OCI-LY1 (cell line): Measurements from ENCODE around the gene BZW2.

Experiments used
- H2AFZ ChIP-seq: fragments of 200-600 bp; sonication (generic), shearing (Covaris generic); 2 replicates; pipeline ENCODE4 v1.6.0; 2014; ENCODE audit warnings: antibody characterized with exemption, mild to moderate bottlenecking, low read length
- H3F3A ChIP-seq: fragments of 200-600 bp; sonication (generic), shearing (Covaris generic); 2 replicates; pipeline ENCODE4 v1.6.0; 2014; ENCODE audit warnings: mild to moderate bottlenecking, antibody characterized with exemption, low read length, moderate library complexity; ENCODE audit not compliant: insufficient read depth
- H3K27ac ChIP-seq: fragments of 200-600 bp; sonication (generic); 2 replicates; pipeline ENCODE4 v1.5.1; 2014; ENCODE audit warnings: low read length, mixed run types, mild to moderate bottlenecking, low read depth; ENCODE audit not compliant: poor library complexity, severe bottlenecking
- H3K27me3 ChIP-seq: fragments of 200-600 bp; sonication (generic); 2 replicates; pipeline ENCODE4 v1.6.0; 2014; ENCODE audit warnings: antibody characterized with exemption, mild to moderate bottlenecking, low read length, moderate library complexity; ENCODE audit not compliant: insufficient read depth
- H3K36me3 ChIP-seq: fragments of 200-600 bp; sonication (generic); 2 replicates; pipeline ENCODE4 v1.6.1; 2014; ENCODE audit warnings: mild to moderate bottlenecking, antibody characterized with exemption, low read length, moderate library complexity, mixed read lengths; ENCODE audit not compliant: insufficient read depth
- H3K4me1 ChIP-seq: fragments of 200-600 bp; sonication (generic); 2 replicates; pipeline ENCODE4 v1.5.1; 2014; ENCODE audit warnings: mild to moderate bottlenecking, low read length, moderate library complexity; ENCODE audit not compliant: insufficient read depth, severe bottlenecking
- H3K4me2 ChIP-seq: fragments of 200-600 bp; sonication (generic), shearing (Covaris generic); 2 replicates; pipeline ENCODE4 v1.6.1; 2014; ENCODE audit warnings: low read length
- H3K4me3 ChIP-seq: fragments of 200-600 bp; sonication (generic); 2 replicates; pipeline ENCODE4 v1.5.1; 2014; ENCODE audit warnings: low read length, low read depth, mild to moderate bottlenecking, mixed read lengths; ENCODE audit not compliant: poor library complexity, severe bottlenecking
- H3K79me2 ChIP-seq: fragments of 200-600 bp; shearing (Covaris generic); 2 replicates; pipeline ENCODE4 v1.6.1; 2016; ENCODE audit warnings: mixed run types, low read length, mixed read lengths; ENCODE audit not compliant: insufficient read depth
- H3K9ac ChIP-seq: fragments of 200-600 bp; sonication (generic), shearing (Covaris generic); 2 replicates; pipeline ENCODE4 v1.6.1; 2014; ENCODE audit warnings: mild to moderate bottlenecking, low read length, mixed read lengths
- H3K9me2 ChIP-seq: fragments of 200-600 bp; sonication (generic), shearing (Covaris generic); 2 replicates; pipeline ENCODE4 v1.6.1; 2014; ENCODE audit warnings: low read depth, mild to moderate bottlenecking, low read length, mixed read lengths
- H3K9me3 ChIP-seq: fragments of 200-600 bp; shearing (Covaris generic); 2 replicates; pipeline ENCODE4 v1.6.1; 2014; ENCODE audit warnings: low read length, mixed read lengths
- H4K20me1 ChIP-seq: fragments of 200-600 bp; sonication (generic), shearing (Covaris generic); 2 replicates; pipeline ENCODE4 v1.6.0; 2016; ENCODE audit warnings: mild to moderate bottlenecking, low read length; ENCODE audit not compliant: insufficient read depth
- EZH2 ChIP-seq: fragments of 200-600 bp; sonication (generic), shearing (Covaris generic); IDR thresholded peaks from 2 replicates; pipeline ENCODE4 v1.8.0; 2017; ENCODE audit warnings: borderline replicate concordance, mixed run types, mild to moderate bottlenecking, antibody characterized with exemption, low read length, moderate library complexity, mixed read lengths
- TF ChIP-seq, protein P1 (sequence below): fragments of 200-600 bp; sonication (generic), shearing (Covaris generic); IDR thresholded peaks from 2 replicates; pipeline ENCODE4 v1.5.1; 2017; ENCODE audit warnings: mild to moderate bottlenecking, antibody characterized with exemption, low read length, moderate library complexity, mixed read lengths

The BZW2 gene

DNA sequence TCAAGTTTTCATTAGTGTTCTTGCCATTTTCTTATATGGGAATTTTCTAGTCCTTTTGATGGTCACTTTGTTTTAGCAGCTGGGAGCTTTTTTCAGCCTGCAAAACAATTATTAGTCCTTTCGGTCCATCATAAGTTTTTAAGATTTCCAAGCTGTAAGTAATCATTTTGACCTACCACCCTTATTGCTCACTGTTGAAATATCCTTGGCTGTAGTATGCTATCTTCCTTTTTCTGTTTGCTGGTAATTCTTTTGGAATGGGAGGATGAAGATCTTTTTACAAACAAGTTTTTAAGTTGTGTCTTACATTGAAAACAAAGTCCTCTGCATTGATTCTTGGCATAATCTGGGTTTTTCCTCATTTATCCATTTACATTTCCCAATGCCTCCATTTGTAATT is 24.0 kb downstream of the BZW2 start:
- H3K79me2 ChIP-seq: peaks cover 44% of the 10 kb centered on the region
- H3K9me3 ChIP-seq: no peaks in the 10 kb centered on the region; the same call in 1 of the 2 replicates
- H3K9ac ChIP-seq: no peak overlapping the region
- H3F3A ChIP-seq: no peaks in the 10 kb centered on the region
- no peaks in the 10 kb centered on the region for H4K20me1 ChIP-seq
- no peaks in the 10 kb centered on the region for H3K4me1 ChIP-seq
- H3K27me3 ChIP-seq: no peaks in the 10 kb centered on the region
- TF ChIP-seq EZH2: no peak
- TF ChIP-seq, protein P1, sequence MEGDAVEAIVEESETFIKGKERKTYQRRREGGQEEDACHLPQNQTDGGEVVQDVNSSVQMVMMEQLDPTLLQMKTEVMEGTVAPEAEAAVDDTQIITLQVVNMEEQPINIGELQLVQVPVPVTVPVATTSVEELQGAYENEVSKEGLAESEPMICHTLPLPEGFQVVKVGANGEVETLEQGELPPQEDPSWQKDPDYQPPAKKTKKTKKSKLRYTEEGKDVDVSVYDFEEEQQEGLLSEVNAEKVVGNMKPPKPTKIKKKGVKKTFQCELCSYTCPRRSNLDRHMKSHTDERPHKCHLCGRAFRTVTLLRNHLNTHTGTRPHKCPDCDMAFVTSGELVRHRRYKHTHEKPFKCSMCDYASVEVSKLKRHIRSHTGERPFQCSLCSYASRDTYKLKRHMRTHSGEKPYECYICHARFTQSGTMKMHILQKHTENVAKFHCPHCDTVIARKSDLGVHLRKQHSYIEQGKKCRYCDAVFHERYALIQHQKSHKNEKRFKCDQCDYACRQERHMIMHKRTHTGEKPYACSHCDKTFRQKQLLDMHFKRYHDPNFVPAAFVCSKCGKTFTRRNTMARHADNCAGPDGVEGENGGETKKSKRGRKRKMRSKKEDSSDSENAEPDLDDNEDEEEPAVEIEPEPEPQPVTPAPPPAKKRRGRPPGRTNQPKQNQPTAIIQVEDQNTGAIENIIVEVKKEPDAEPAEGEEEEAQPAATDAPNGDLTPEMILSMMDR: no peak
- no peak overlapping the region for H2AFZ ChIP-seq
- no peak overlapping the region for H3K27ac ChIP-seq
- H3K4me2 ChIP-seq: no peak overlapping the region
- no peak overlapping the region for H3K4me3 ChIP-seq
- H3K36me3 ChIP-seq: peaks cover 87% of the 10 kb centered on the region
- H3K9me2 ChIP-seq: no peaks in the 10 kb centered on the region

DNA sequence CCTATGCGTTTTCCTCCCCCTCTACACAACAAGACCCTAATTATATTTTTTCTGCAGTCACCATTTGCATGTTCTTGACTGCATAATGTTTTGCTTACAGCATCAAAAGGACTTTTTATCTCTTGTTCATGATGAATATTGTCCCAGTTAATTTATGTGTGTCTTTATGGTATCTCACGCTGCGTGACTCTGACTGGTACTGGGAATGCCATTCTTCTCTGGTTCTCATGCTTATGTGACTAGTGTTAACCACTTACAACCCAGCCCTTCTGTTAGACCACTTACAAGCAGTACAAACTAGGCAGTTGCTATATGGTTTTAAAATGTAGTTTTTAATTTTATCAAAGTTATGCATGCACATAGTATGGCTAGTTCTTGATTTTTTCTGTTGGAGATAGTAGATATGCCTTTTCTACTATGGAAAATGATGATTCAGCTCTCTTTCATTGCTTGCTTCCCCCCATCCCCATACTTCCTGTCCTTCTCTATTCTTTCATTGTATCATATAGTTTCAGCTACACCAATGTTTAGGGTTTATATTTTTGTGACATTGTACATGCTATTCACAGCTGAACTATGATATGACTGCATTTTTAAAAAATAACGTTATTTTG is 24.9 kb downstream of the BZW2 start:
- Histone ChIP-seq H3K27ac (no peak overlapping the region), H3K4me2 (no peak overlapping the region)

DNA sequence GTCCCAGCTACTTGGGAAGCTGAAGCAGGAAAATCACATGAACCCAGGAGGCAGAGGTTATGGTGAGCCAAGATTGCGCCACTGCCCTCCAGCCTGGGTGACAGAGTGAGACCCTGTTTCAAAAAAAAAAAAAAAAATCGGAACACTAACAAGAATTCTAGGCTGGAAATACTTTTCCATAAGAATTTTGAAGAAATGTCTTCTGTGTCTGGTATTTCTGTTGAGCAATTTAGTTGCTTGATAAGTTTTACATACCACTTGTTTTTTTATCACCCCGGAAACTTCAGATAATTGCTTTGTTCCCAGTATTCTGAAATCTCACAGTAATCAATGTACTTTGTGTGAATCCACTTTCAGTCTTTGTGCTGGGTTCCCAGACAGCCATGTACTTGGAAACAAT is 25.8 kb downstream of the BZW2 start:
- no peak overlapping the region for H2AFZ ChIP-seq
- H3K4me3 ChIP-seq: no peak overlapping the region
- H3K9me2 ChIP-seq: no peaks in the 10 kb centered on the region
- H3K27me3 ChIP-seq: no peaks in the 10 kb centered on the region
- H3F3A ChIP-seq: no peaks in the 10 kb centered on the region
- H3K36me3 ChIP-seq: peaks cover 90% of the 10 kb centered on the region
- no peak overlapping the region for H3K4me2 ChIP-seq
- H3K79me2 ChIP-seq: peaks cover 38% of the 10 kb centered on the region
- no peaks in the 10 kb centered on the region for H3K4me1 ChIP-seq
- no peaks in the 10 kb centered on the region; the same call in 1 of the 2 replicates for H3K9me3 ChIP-seq
- no peak overlapping the region for H3K27ac ChIP-seq
- TF ChIP-seq, protein P1: no peak
- no peak for TF ChIP-seq EZH2
- no peaks in the 10 kb centered on the region for H4K20me1 ChIP-seq
- no peak overlapping the region for H3K9ac ChIP-seq

More for the DNA sequence above, 24.9 kb downstream of the BZW2 start:
- H2AFZ ChIP-seq: no peak overlapping the region
- H3K9me3 ChIP-seq: no peaks in the 10 kb centered on the region; the same call in 1 of the 2 replicates
- H3K27me3 ChIP-seq: no peaks in the 10 kb centered on the region
- no peaks in the 10 kb centered on the region for H4K20me1 ChIP-seq
- H3K79me2 ChIP-seq: peaks cover 38% of the 10 kb centered on the region
- H3K4me1 ChIP-seq: no peaks in the 10 kb centered on the region
- no peaks in the 10 kb centered on the region for H3F3A ChIP-seq
- no peak for TF ChIP-seq EZH2
- TF ChIP-seq, protein P1: no peak
- no peak overlapping the region for H3K9ac ChIP-seq
- H3K9me2 ChIP-seq: no peaks in the 10 kb centered on the region
- H3K4me3 ChIP-seq: no peak overlapping the region
- H3K36me3 ChIP-seq: peaks cover 87% of the 10 kb centered on the region
